Ovary (tissue), 3 donors: ENCODE measurements around the gene PXN.

Experiments used
- CTCF ChIP-seq, 3 donors: fragments of 450-650 bp in 2 of 3; fragments of 200-600 bp in 1 of 3; IDR thresholded peaks; one replicate each; pipeline versions ENCODE4 v1.5.1 to v1.8.0; 2016 to 2022; ENCODE audit warnings: antibody characterized with exemption in 3 of 3, mild to moderate bottlenecking in 1 of 3
- POLR2A ChIP-seq: fragments of 450-650 bp; IDR thresholded peaks from one replicate; pipeline ENCODE4 v1.6.1; 2017; ENCODE audit warnings: antibody characterized with exemption, mild to moderate bottlenecking, moderate library complexity
- donor health status: DM: no; HTN: no; CAD: no.

DNA sequence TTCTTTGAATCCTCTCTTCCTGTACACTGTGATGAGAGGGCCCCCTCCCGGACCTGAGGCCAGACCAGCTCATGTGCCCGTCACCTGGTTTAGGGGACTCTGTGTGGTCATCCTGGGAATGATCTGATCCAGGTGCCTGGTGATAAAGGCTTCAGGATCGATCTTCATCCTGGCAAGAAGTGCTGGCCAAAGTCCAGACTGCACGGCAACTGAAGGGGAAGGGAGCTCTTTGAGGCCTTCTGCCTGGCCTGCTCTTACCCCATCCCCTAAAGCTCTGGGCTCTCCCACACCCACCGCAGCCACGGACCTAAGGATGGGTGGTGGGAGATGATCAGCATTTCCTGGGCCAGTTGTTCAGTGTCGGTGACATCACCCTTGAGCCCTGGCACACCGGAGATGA is 102.8 kb downstream of the PXN start:
- TF ChIP-seq POLR2A (no peak), CTCF (IDR thresholded peaks at IDR 0.05) (no peak)
